ENCODE data around the gene GAB2.
"Not testable (repeated sequence)": the region's sequence is repeated elsewhere in the genome, so short reads cannot be mapped to it uniquely, and the experiment has no call there.

Gene GAB2

GRCh38 chr11:78227921-78228320 lies 189.7 kb downstream of the GAB2 start:
- H3K4me1 ChIP-seq = peaks cover 9% of the 10 kb centered on the region
- no peak overlapping the region for H3K4me3 ChIP-seq (ENCODE audit: low read depth, low read length)
- TF ChIP-seq CTCF (IDR thresholded peaks at IDR 0.05; ENCODE audit: low read depth, low read length) = no peak
- H3K9me3 ChIP-seq = no peaks in the 10 kb centered on the region
- peaks cover 21% of the 10 kb centered on the region for H3K36me3 ChIP-seq
- DNase-seq = no peak
- H3K27me3 ChIP-seq = no peaks in the 10 kb centered on the region

- no peak for DNase-seq
- no peak for TF ChIP-seq CTCF (IDR thresholded peaks at IDR 0.05; ENCODE audit: low read depth, low read length)
Measured at GRCh38 chr11:78226684-78227680, 190.6 kb downstream of the GAB2 start.

GRCh38 chr11:78224906-78225420 lies 192.7 kb downstream of the GAB2 start:
- H3K36me3 ChIP-seq = peaks cover 46% of the 10 kb centered on the region
- DNase-seq = no peak
- H3K9me3 ChIP-seq = no peaks in the 10 kb centered on the region
- no peak for TF ChIP-seq CTCF (IDR thresholded peaks at IDR 0.05; ENCODE audit: low read depth, low read length)
- peaks cover 7% of the 10 kb centered on the region; the same call in 1 of the 2 replicates for H3K4me1 ChIP-seq
- H3K4me3 ChIP-seq (ENCODE audit: low read depth, low read length) = no peak overlapping the region
- H3K27me3 ChIP-seq = no peaks in the 10 kb centered on the region

More at GRCh38 chr11:78226684-78227680, 190.6 kb downstream of the GAB2 start:
- Histone ChIP-seq H3K4me1 (peaks cover 9% of the 10 kb centered on the region), H3K4me3 (ENCODE audit: low read depth, low read length) (no peak overlapping the region), H3K36me3 (peaks cover 26% of the 10 kb centered on the region), H3K27me3 (no peaks in the 10 kb centered on the region), H3K9me3 (no peaks in the 10 kb centered on the region)

- H3K9me3 ChIP-seq = no peaks in the 10 kb centered on the region
- no peak for TF ChIP-seq CTCF (IDR thresholded peaks at IDR 0.05; ENCODE audit: low read depth, low read length)
- no peak overlapping the region for H3K4me3 ChIP-seq (ENCODE audit: low read depth, low read length)
- no peaks in the 10 kb centered on the region for H3K27me3 ChIP-seq
- peaks cover 4% of the 10 kb centered on the region; the same call in 1 of the 2 replicates for H3K4me1 ChIP-seq
- peaks cover 51% of the 10 kb centered on the region for H3K36me3 ChIP-seq
- DNase-seq = no peak
Measured at GRCh38 chr11:78224506-78224905, 193.1 kb downstream of the GAB2 start.

- Histone ChIP-seq H3K36me3 (peaks cover 61% of the 10 kb centered on the region), H3K9me3 (no peaks in the 10 kb centered on the region), H3K27me3 (no peaks in the 10 kb centered on the region), H3K4me3 (ENCODE audit: low read depth, low read length) (no peak overlapping the region), H3K4me1 (peaks cover 4% of the 10 kb centered on the region; the same call in 1 of the 2 replicates)
- no peak for TF ChIP-seq CTCF (IDR thresholded peaks at IDR 0.05; ENCODE audit: low read depth, low read length)
- no peak for DNase-seq
Measured at GRCh38 chr11:78223320-78223954, 194.2 kb downstream of the GAB2 start.

- not testable (repeated sequence) for DNase-seq; H3K4me3 ChIP-seq (ENCODE audit: low read depth, low read length); H3K9me3 ChIP-seq; H3K27me3 ChIP-seq; H3K4me1 ChIP-seq
- H3K36me3 ChIP-seq = peaks cover 67% of the 10 kb centered on the region
Measured at GRCh38 chr11:78222726-78223125, 194.9 kb downstream of the GAB2 start.
